KMS-11 (cell line): Measurements from ENCODE around the gene TIGIT.

Experiments
- H2AFZ ChIP-seq: fragments of 200-600 bp; sonication (generic); 2 replicates; pipeline ENCODE4 v1.6.1; 2016; ENCODE audit warnings: antibody characterized with exemption, mixed run types, low read depth
- H3K27ac ChIP-seq: fragments of 200-600 bp; sonication (generic); 2 replicates; pipeline ENCODE4 v1.6.1; 2016; ENCODE audit warnings: mild to moderate bottlenecking, mixed run types
- H3K27me3 ChIP-seq: fragments of 200-600 bp; sonication (generic); 2 replicates; pipeline ENCODE4 v1.6.1; 2017; ENCODE audit warnings: mild to moderate bottlenecking, low read depth, mixed run types, moderate library complexity; ENCODE audit not compliant: insufficient read depth
- H3K36me3 ChIP-seq: fragments of 200-600 bp; sonication (generic); 2 replicates; pipeline ENCODE4 v1.6.1; 2017; ENCODE audit warnings: mild to moderate bottlenecking, mixed run types; ENCODE audit not compliant: insufficient read depth
- H3K4me1 ChIP-seq: fragments of 200-600 bp; sonication (generic); 2 replicates; pipeline ENCODE4 v1.6.1; 2016; ENCODE audit warnings: mild to moderate bottlenecking, low read depth, mixed run types; ENCODE audit not compliant: poor library complexity, severe bottlenecking
- H3K4me2 ChIP-seq: fragments of 200-600 bp; sonication (generic); 2 replicates; pipeline ENCODE4 v1.7.0; 2016; ENCODE audit warnings: mild to moderate bottlenecking, mixed run types
- H3K4me3 ChIP-seq: fragments of 200-600 bp; sonication (generic); IDR thresholded peaks from 2 replicates; pipeline ENCODE4 v1.6.1; 2017; ENCODE audit warnings: low read depth, low read length, mixed read lengths; ENCODE audit not compliant: insufficient read depth
- H3K79me2 ChIP-seq: fragments of 200-600 bp; sonication (generic); 2 replicates; pipeline ENCODE4 v1.6.1; 2016; ENCODE audit warnings: low read depth, mixed run types; ENCODE audit not compliant: insufficient read depth
- H3K9ac ChIP-seq: fragments of 200-600 bp; sonication (generic); 2 replicates; pipeline ENCODE4 v1.6.1; 2016; ENCODE audit warnings: mild to moderate bottlenecking, mixed run types
- H4K20me1 ChIP-seq: fragments of 200-600 bp; sonication (generic); 2 replicates; pipeline ENCODE4 v1.6.1; 2016; ENCODE audit warnings: mild to moderate bottlenecking, mixed run types; ENCODE audit not compliant: insufficient read depth
- CTCF ChIP-seq: fragments of 200-600 bp; sonication (generic); conservative IDR thresholded peaks from 2 replicates; pipeline ENCODE4 v1.6.1; 2017; ENCODE audit warnings: low read depth, mild to moderate bottlenecking, antibody characterized with exemption, low read length, moderate library complexity, mixed read lengths

The TIGIT gene

GRCh38 chr3:114310695-114311094, 16.9 kb downstream of the TIGIT start:
- no peaks in the 10 kb centered on the region for H3K27me3 ChIP-seq
- no peak for TF ChIP-seq CTCF

GRCh38 chr3:114313426-114313825, 19.6 kb downstream of the TIGIT start:
- TF ChIP-seq CTCF: no peak
- H3K79me2 ChIP-seq: no peaks in the 10 kb centered on the region
- H2AFZ ChIP-seq: no peak overlapping the region
- no peak overlapping the region for H3K9ac ChIP-seq
- H3K4me3 ChIP-seq: no peak overlapping the region
- no peaks in the 10 kb centered on the region for H3K36me3 ChIP-seq
- no peaks in the 10 kb centered on the region for H4K20me1 ChIP-seq
- H3K4me2 ChIP-seq: no peak overlapping the region
- H3K27me3 ChIP-seq: no peaks in the 10 kb centered on the region
- no peak overlapping the region for H3K27ac ChIP-seq
- H3K4me1 ChIP-seq: no peaks in the 10 kb centered on the region

More at GRCh38 chr3:114310695-114311094, 16.9 kb downstream of the TIGIT start:
- Histone ChIP-seq H3K9ac (no peak overlapping the region), H3K27ac (no peak overlapping the region), H3K36me3 (no peaks in the 10 kb centered on the region), H4K20me1 (no peaks in the 10 kb centered on the region), H2AFZ (no peak overlapping the region), H3K4me1 (no peaks in the 10 kb centered on the region), H3K4me3 (no peak overlapping the region), H3K79me2 (no peaks in the 10 kb centered on the region), H3K4me2 (no peak overlapping the region)

- H3K4me1 ChIP-seq: no peaks in the 10 kb centered on the region
- no peak for TF ChIP-seq CTCF
- no peak overlapping the region for H3K4me2 ChIP-seq
- no peaks in the 10 kb centered on the region for H3K79me2 ChIP-seq
- no peak overlapping the region for H2AFZ ChIP-seq
- no peaks in the 10 kb centered on the region for H4K20me1 ChIP-seq
- H3K36me3 ChIP-seq: no peaks in the 10 kb centered on the region
- no peak overlapping the region for H3K9ac ChIP-seq
- H3K27me3 ChIP-seq: no peaks in the 10 kb centered on the region
- H3K27ac ChIP-seq: no peak overlapping the region
- no peak overlapping the region for H3K4me3 ChIP-seq
Measured at GRCh38 chr3:114314282-114314681, 20.5 kb downstream of the TIGIT start.

DNA sequence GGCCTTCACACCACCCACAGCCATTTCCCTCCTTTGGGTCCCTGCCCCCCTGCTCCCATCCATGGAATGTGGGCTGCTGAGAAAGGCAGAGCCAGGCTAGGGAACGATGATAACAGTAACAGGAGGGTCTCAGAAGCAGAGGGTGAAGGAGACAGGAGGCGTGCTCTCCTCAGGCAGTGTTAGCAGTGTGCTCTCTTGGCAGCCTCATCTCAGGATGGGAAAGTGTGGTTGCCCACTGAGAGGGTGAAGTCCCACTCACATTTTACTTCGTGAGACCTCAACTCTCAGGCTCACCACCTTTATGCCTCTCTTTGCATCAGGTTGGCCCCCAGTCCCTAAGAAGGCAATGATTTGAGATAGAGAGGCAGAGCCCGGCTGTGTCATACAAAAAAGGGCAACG, 24.5 kb downstream of the TIGIT start:
- Histone ChIP-seq H3K27ac (no peak overlapping the region), H3K79me2 (no peaks in the 10 kb centered on the region), H3K9ac (no peak overlapping the region), H2AFZ (no peak overlapping the region), H3K27me3 (no peaks in the 10 kb centered on the region), H3K4me1 (no peaks in the 10 kb centered on the region), H4K20me1 (no peaks in the 10 kb centered on the region), H3K4me3 (no peak overlapping the region), H3K4me2 (no peak overlapping the region), H3K36me3 (no peaks in the 10 kb centered on the region)
- TF ChIP-seq CTCF: no peak
